Left renal cortex interstitium (tissue), 4 donors: ENCODE results near the gene MPG. TPM values are rescaled to one million over a fixed set of nuclear protein-coding genes. Genes with fewer than 3 reads are reported as not detected.

Source experiments
- polyA plus RNA-seq, 4 donors: library from polyadenylated mRNA; unstranded; fragments of 120-200 nt; gene quantifications; one replicate each; pipeline ENCODE4 v1.2.1, GENCODE V29; 2013; ENCODE audit not compliant: insufficient read length in 4 of 4

Gene MPG
- polyA plus RNA-seq, 4 donors: 16.6 to 41.7 (median 29.5) TPM

Other genes starting within 250 kb of the MPG start
- gene POLR3K, start 24.6 kb upstream of the MPG start, polyA plus RNA-seq: 10 to 100 TPM; 11.2 to 14.1 (median 12.1) TPM
- gene SNRNP25, start 24.4 kb upstream of the MPG start, polyA plus RNA-seq: 10 to 100 TPM; 42.9 to 54.2 (median 45.5) TPM
- 10 to 100 TPM; 20.0 to 34.4 (median 26.5) TPM for gene RHBDF1, start 5.6 kb upstream of the MPG start, polyA plus RNA-seq
- 10 to 100 TPM; 23.4 to 38.1 (median 30.0) TPM for gene NPRL3, start 60.4 kb downstream of the MPG start, polyA plus RNA-seq
- gene HBZ, start 74.4 kb downstream of the MPG start, polyA plus RNA-seq: 1 to 10 TPM; 1.4 to 2.5 (median 2.0) TPM
- gene HBM, start 87.8 kb downstream of the MPG start, polyA plus RNA-seq: 1 to 10 TPM; 1.8 to 7.0 (median 5.7) TPM
- 1,000 to 10,000 TPM in 3 of 4 donors, 100 to 1,000 TPM in 1; 776 to 1,213 (median 1,160) TPM for gene HBA2, start 94.7 kb downstream of the MPG start, polyA plus RNA-seq
- gene HBA1, start 98.5 kb downstream of the MPG start, polyA plus RNA-seq: 100 to 1,000 TPM; 481 to 856 (median 780) TPM
- 1 to 10 TPM in 2 of 4 donors, under 1 TPM in 2; 0.77 to 1.2 (median 0.91) TPM for gene HBQ1, start 102.2 kb downstream of the MPG start, polyA plus RNA-seq
- gene LUC7L, start 151.2 kb downstream of the MPG start, polyA plus RNA-seq: 100 to 1,000 TPM in 3 of 4 donors, 10 to 100 TPM in 1; 98.9 to 185 (median 135) TPM
- 10 to 100 TPM; 63.7 to 91.2 (median 82.5) TPM for gene FAM234A, start 156.6 kb downstream of the MPG start, polyA plus RNA-seq
- 1 to 10 TPM in 3 of 4 donors, under 1 TPM in 1; 0.46 to 2.7 (median 1.8) TPM for gene RGS11, start 197.7 kb downstream of the MPG start, polyA plus RNA-seq
- gene ARHGDIG, start 202.4 kb downstream of the MPG start, polyA plus RNA-seq: 1 to 10 TPM; 2.0 to 6.0 (median 4.1) TPM
- 1 to 10 TPM in 2 of 4 donors, under 1 TPM in 2; 0.44 to 3.5 (median 1.7) TPM for gene PDIA2, start 204.9 kb downstream of the MPG start, polyA plus RNA-seq